NCI-H128 (cell line): ENCODE measurements around the gene JADE2.

Source experiments
- DNase-seq: peaks from one replicate; lab custom pipeline; 2025; ENCODE audit not compliant: unreplicated experiment; lab: John Stamatoyannopoulos, UW

The JADE2 gene

DNA sequence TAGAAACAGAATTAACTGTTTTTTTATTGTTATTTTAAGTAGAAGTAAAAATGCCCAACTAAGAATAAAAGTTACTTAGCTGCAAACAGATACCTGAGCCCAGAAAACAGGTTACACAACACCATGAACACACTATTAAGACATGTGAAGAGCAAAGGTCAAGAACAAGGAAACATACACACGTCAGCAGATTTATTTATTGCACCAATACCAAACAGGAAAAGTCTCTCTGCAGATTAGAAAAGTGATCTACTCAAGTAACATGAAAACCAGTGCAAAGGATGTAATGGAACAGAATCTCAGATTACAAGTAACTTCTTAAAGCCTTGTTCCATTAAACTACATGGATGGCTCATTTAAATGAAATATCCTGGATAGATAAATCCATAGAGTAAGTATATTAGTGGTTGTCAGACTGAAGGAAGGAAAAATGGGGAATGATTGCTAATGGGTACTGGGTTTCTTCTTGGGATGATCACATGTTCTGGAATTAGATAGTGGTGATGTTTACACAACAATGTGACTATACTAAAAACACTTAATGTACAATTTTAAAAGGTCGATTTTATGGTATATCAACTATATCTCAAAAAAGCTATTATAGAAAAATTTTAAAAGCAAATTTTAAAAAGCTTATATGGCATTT is 101.0 kb downstream of the JADE2 start:
- DNase-seq: no peak
